Mesothelial cell of epicardium (in vitro differentiated cells): ENCODE measurements around the gene SH2D7. TPM values are rescaled to one million over a fixed set of nuclear protein-coding genes. Genes with fewer than 3 reads are reported as not detected.

Experiments
- DNase-seq, 2 experiments: peaks; one replicate each; pipeline ENCODE4 v3.0.0; 2021; ENCODE audit warnings: low spot score in 2 of 2; ENCODE audit not compliant: unreplicated experiment in 2 of 2
- H3K27ac Mint-ChIP-seq: 2 replicates; pipeline ENCODE4 v1.8.0; 2021; ENCODE audit warnings: mixed read lengths
- H3K27me3 Mint-ChIP-seq: 2 replicates; pipeline ENCODE4 v1.8.0; 2021; ENCODE audit warnings: low read depth, mixed read lengths
- H3K36me3 Mint-ChIP-seq: 2 replicates; pipeline ENCODE4 v1.8.0; 2021; ENCODE audit warnings: mixed read lengths
- H3K4me1 Mint-ChIP-seq: 2 replicates; pipeline ENCODE4 v1.8.0; 2021; ENCODE audit warnings: mixed read lengths
- H3K4me3 Mint-ChIP-seq: 2 replicates; pipeline ENCODE4 v1.8.0; 2021; ENCODE audit warnings: mild to moderate bottlenecking, moderate library complexity, mixed read lengths
- H3K9me3 Mint-ChIP-seq: 2 replicates; pipeline ENCODE4 v1.8.0; 2021; ENCODE audit warnings: mixed read lengths
- CTCF ChIP-seq: fragments of 200-600 bp; sonication (generic); IDR thresholded peaks from one replicate; pipeline ENCODE4 v1.5.0; 2021; ENCODE audit warnings: antibody characterized with exemption; ENCODE audit not compliant: unreplicated experiment
- total RNA-seq: library from RNA; stranded (reverse); gene quantifications from 3 replicates; pipeline ENCODE4 v1.2.1, GENCODE V29; 2021

SH2D7 gene
- total RNA-seq: not detected in 3 replicates

DNA sequence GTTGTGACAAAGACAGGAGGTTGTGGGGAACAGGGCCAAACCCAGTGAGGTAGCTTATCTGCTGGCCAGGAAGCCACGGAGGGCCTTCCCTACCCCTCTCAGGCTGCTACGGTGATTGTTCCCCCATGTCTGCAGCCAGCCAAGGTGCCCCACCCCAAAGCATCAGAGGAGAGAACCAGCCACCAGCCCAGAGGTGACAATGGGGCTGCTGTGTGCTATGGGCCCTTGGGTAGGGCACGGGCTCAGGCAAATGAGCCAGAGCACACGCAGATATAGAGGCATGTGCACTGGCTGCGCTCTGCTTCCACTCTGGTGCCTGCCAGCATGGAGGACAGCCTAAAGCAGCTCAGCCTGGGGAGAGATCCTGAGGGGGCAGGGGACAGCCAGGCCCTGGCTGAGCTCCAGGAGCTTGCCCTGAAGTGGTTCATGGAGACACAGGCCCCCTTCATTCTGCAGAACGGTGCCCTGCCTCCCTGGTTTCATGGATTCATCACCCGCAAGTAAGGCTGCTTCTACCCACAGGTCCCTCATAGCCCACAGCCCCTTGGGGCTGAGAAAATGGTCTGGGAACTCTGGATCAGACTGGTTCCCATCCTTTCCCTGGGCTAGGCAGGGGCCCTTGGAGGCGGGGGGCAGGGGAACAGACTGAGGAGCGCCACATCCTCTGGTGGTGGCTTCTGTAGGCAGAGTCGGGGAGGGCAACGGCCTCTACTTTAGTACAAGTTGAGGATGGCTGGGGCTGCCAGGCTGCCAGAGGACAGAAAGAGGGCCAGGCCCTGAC lies at the start of gene SH2D7:
SH2D7 (plus strand) TSS at position 301 of the 781 bp plus-strand sequence; CDS start at position 325, 24 bp downstream.
- no peak within 1 kb of the TSS for H3K4me3 Mint-ChIP-seq
- peak within 1 kb of the TSS; percentile 47 for H3K27ac Mint-ChIP-seq
- no peak for TF ChIP-seq CTCF
- no peaks in the 10 kb centered on the region for H3K27me3 Mint-ChIP-seq
- H3K9me3 Mint-ChIP-seq: no peaks in the 10 kb centered on the region
- DNase-seq: no peak
- H3K36me3 Mint-ChIP-seq: no peaks in the 10 kb centered on the region
- H3K4me1 Mint-ChIP-seq: peaks cover 10% of the 10 kb centered on the region

GRCh38 chr15:78044407-78045155 lies 47.8 kb upstream of the SH2D7 start:
- Mint-ChIP-seq H3K9me3 (no peaks in the 10 kb centered on the region), H3K4me1 (peaks cover 39% of the 10 kb centered on the region), H3K4me3 (no peak overlapping the region), H3K36me3 (peaks cover 2% of the 10 kb centered on the region), H3K27ac (peak overlapping the region; percentile 61), H3K27me3 (no peaks in the 10 kb centered on the region)
- no peak for TF ChIP-seq CTCF
- no peak for DNase-seq

GRCh38 chr15:78045189-78045588 lies 47.2 kb upstream of the SH2D7 start:
- H3K27me3 Mint-ChIP-seq: no peaks in the 10 kb centered on the region

DNA sequence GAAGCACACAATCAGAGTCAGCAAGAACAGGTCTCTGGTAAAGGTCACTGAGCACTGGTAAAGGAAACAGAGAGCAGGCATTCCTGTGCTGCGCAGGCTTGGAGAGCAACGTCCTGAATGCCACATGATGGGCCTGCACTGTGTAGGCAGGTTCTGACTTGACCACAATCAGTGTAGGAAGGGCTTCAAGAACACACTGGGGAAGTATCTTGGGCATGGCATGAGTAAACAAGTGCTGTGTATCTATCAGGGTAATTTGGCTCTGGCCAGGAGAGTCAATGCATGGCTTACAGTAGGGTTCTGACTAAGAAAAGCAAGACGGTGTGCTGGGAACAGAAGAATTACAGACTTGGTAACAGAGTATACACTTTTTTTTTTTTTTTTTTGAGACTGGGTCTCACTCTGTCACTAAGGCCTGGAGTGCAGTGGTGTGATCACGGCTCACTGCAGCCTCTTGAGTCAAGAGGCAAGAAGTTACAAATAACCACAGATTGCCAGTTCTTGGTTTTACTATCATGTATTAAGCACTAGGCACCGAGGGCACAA lies 45.5 kb upstream of the SH2D7 start:
- H3K9me3 Mint-ChIP-seq: no peaks in the 10 kb centered on the region
- H3K4me1 Mint-ChIP-seq: peaks cover 61% of the 10 kb centered on the region
- DNase-seq: no peak
- H3K4me3 Mint-ChIP-seq: no peak overlapping the region
- no peaks in the 10 kb centered on the region for H3K27me3 Mint-ChIP-seq
- TF ChIP-seq CTCF: no peak
- peak overlapping the region; percentile 45 for H3K27ac Mint-ChIP-seq
- peaks cover 2% of the 10 kb centered on the region for H3K36me3 Mint-ChIP-seq

More at GRCh38 chr15:78045189-78045588, 47.2 kb upstream of the SH2D7 start:
- Mint-ChIP-seq H3K4me1 (peaks cover 46% of the 10 kb centered on the region), H3K4me3 (no peak overlapping the region), H3K27ac (no peak overlapping the region), H3K36me3 (peaks cover 2% of the 10 kb centered on the region), H3K9me3 (no peaks in the 10 kb centered on the region)
- DNase-seq: no peak
- TF ChIP-seq CTCF: no peak

GRCh38 chr15:78047761-78048627 lies 44.4 kb upstream of the SH2D7 start:
- Mint-ChIP-seq H3K4me1 (peaks cover 72% of the 10 kb centered on the region), H3K27me3 (no peaks in the 10 kb centered on the region), H3K9me3 (no peaks in the 10 kb centered on the region), H3K36me3 (peaks cover 2% of the 10 kb centered on the region), H3K4me3 (no peak overlapping the region), H3K27ac (peak overlapping the region; percentile 75)
- TF ChIP-seq CTCF: no peak
- no peak for DNase-seq
